ENCODE data around the gene ST3GAL3. TPM values are rescaled to one million over a fixed set of nuclear protein-coding genes. Genes with fewer than 3 reads are reported as not detected.

Gene ST3GAL3
- total RNA-seq, 1 experiment from 2014 or later: 20.0 TPM

GRCh38 chr1:43930949-43931275 lies 223.6 kb downstream of the ST3GAL3 start:
- peaks cover 6% of the 10 kb centered on the region for H3K4me1 Mint-ChIP-seq (ENCODE audit: low read depth, unreplicated experiment)
- no peak for TF ChIP-seq CTCF (IDR thresholded peaks at IDR 0.05; ENCODE audit: unreplicated experiment)
- no peak for DNase-seq
- BruUV-seq (replicated peaks): no TSS peak
- intact Hi-C loops (cut with micrococcal nuclease; ENCODE audit: unreplicated experiment): loop anchor here (5.0 kb wide), 1 partner anchor 79 kb away; no protein-coding TSS in a partner anchor
- no peak overlapping the region for H3K4me3 Mint-ChIP-seq (ENCODE audit: low read depth, unreplicated experiment)
- no peaks in the 10 kb centered on the region for H3K27me3 Mint-ChIP-seq (ENCODE audit: unreplicated experiment)
- peaks cover 2% of the 10 kb centered on the region for H3K9me3 Mint-ChIP-seq (ENCODE audit: low read depth, unreplicated experiment)
- no peak overlapping the region for H3K27ac Mint-ChIP-seq (ENCODE audit: unreplicated experiment)
- H3K36me3 Mint-ChIP-seq (ENCODE audit: insufficient read depth, unreplicated experiment): peaks cover 14% of the 10 kb centered on the region
- CTCF ChIA-PET: interaction anchor here (0.6 to 3.4 kb wide), 3 partner anchors 101 to 167 kb away, joined by 5 to 17 read pairs (median 8); no protein-coding TSS in a partner anchor

- H3K4me1 Mint-ChIP-seq (ENCODE audit: low read depth, unreplicated experiment): peaks cover 6% of the 10 kb centered on the region
- TF ChIP-seq CTCF (IDR thresholded peaks at IDR 0.05; ENCODE audit: unreplicated experiment): no peak
- no peak overlapping the region for H3K4me3 Mint-ChIP-seq (ENCODE audit: low read depth, unreplicated experiment)
- no TSS peak for BruUV-seq (replicated peaks)
- intact Hi-C loops (cut with micrococcal nuclease; ENCODE audit: unreplicated experiment): loop anchor here (5.0 kb wide), 1 partner anchor 80 kb away; no protein-coding TSS in a partner anchor
- CTCF ChIA-PET: interaction anchor here (5.0 kb wide), 1 partner anchor 167 kb away, joined by 193 read pairs; no protein-coding TSS in a partner anchor
- peaks cover 19% of the 10 kb centered on the region for H3K36me3 Mint-ChIP-seq (ENCODE audit: insufficient read depth, unreplicated experiment)
- no peaks in the 10 kb centered on the region for H3K27me3 Mint-ChIP-seq (ENCODE audit: unreplicated experiment)
- peaks cover 2% of the 10 kb centered on the region for H3K9me3 Mint-ChIP-seq (ENCODE audit: low read depth, unreplicated experiment)
- H3K27ac Mint-ChIP-seq (ENCODE audit: unreplicated experiment): peak overlapping the region; percentile 48
- no peak for DNase-seq
These were observed 224.7 kb downstream of the ST3GAL3 start for GRCh38 chr1:43931711-43932660.

GRCh38 chr1:43932786-43933385 lies 225.6 kb downstream of the ST3GAL3 start:
- CTCF ChIA-PET: interaction anchor here (1.5 to 5.0 kb wide), 2 partner anchors 150 to 168 kb away, joined by 5 to 193 read pairs; no protein-coding TSS in a partner anchor
- TSS peak; percentile 23 for BruUV-seq (replicated peaks)
- H3K4me1 Mint-ChIP-seq (ENCODE audit: low read depth, unreplicated experiment): peaks cover 6% of the 10 kb centered on the region
- H3K36me3 Mint-ChIP-seq (ENCODE audit: insufficient read depth, unreplicated experiment): peaks cover 19% of the 10 kb centered on the region
- H3K27ac Mint-ChIP-seq (ENCODE audit: unreplicated experiment): no peak overlapping the region
- no peak for DNase-seq
- no peak for TF ChIP-seq CTCF (IDR thresholded peaks at IDR 0.05; ENCODE audit: unreplicated experiment)
- peaks cover 2% of the 10 kb centered on the region for H3K9me3 Mint-ChIP-seq (ENCODE audit: low read depth, unreplicated experiment)
- peak overlapping the region; percentile 66 for H3K4me3 Mint-ChIP-seq (ENCODE audit: low read depth, unreplicated experiment)
- intact Hi-C loops (cut with micrococcal nuclease; ENCODE audit: unreplicated experiment): loop anchor here (5.0 kb wide), 1 partner anchor 81 kb away; no protein-coding TSS in a partner anchor
- no peaks in the 10 kb centered on the region for H3K27me3 Mint-ChIP-seq (ENCODE audit: unreplicated experiment)

- Mint-ChIP-seq H3K27ac (ENCODE audit: unreplicated experiment) (peak within 1 kb of the TSS; percentile 48), H3K27me3 (ENCODE audit: unreplicated experiment) (no peaks in the 10 kb centered on the region), H3K4me3 (ENCODE audit: low read depth, unreplicated experiment) (peak within 1 kb of the TSS; percentile 66), H3K4me1 (ENCODE audit: low read depth, unreplicated experiment) (peaks cover 6% of the 10 kb centered on the region), H3K36me3 (ENCODE audit: insufficient read depth, unreplicated experiment) (peaks cover 19% of the 10 kb centered on the region), H3K9me3 (ENCODE audit: low read depth, unreplicated experiment) (peaks cover 2% of the 10 kb centered on the region)
- BruUV-seq (replicated peaks): no TSS peak
- DNase-seq: peak; percentile 63
- CTCF ChIA-PET: interaction anchor here (0.5 to 5.0 kb wide), 10 partner anchors 12 to 1685 kb away, joined by 3 to 193 read pairs (median 7); partner anchors contain the start of gene IPO13
- TF ChIP-seq CTCF (IDR thresholded peaks at IDR 0.05; ENCODE audit: unreplicated experiment): no peak
- intact Hi-C loops (cut with micrococcal nuclease; ENCODE audit: unreplicated experiment): loop anchor here (1.0 to 5.0 kb wide), 2 partner anchors 81 to 170 kb away; no protein-coding TSS in a partner anchor
These were observed 226.2 kb downstream of the ST3GAL3 start, which contains the start of gene ARTN for GRCh38 chr1:43933386-43934100. Gene ARTN (plus strand): TSS chr1:43933801. CDS start chr1:43935657, 1,856 bp downstream.
